ENCODE measurements around the gene FAM163A. TPM values are rescaled to one million over a fixed set of nuclear protein-coding genes. Genes with fewer than 3 reads are reported as not detected.

FAM163A gene
- total RNA-seq, 1 experiment from 2014 or later: not detected

DNA sequence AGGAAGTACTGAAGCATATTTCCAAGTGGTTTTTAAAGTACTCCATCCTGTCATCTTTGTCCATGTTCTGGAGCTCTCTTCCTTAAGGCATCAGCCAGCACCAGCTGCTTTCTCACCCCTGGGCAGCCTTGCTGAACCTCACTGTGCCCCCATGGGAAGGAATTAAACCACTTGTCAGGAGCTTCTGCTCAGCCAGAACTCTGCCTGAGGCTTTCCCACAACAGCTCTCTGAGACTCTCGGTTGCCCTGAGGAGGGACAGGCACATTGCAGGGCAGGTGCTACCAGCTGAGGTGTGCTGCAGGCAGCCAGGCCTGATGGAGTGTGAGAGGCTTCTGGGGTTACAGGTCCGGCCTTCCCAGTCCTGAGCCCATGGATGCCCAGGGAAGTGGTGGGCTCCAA lies 30.9 kb downstream of the FAM163A start:
- DNase-seq (ENCODE audit: low read depth, low spot score) (no peak), ATAC-seq (no peak)
- Histone ChIP-seq H3K36me3 (ENCODE audit: control insufficient read depth in 1 of 2, insufficient read depth in 2 of 2, low read length in 2 of 2) (no peaks in the 10 kb centered on the region), H3K4me3 (replicated peaks in 1 of 2; ENCODE audit: low read depth in 1 of 2, low read length in 2 of 2) (no peak overlapping the region), H2AFZ (ENCODE audit: low read depth, low read length, poor library complexity, severe bottlenecking) (no peak overlapping the region), H3K4me1 (ENCODE audit: control insufficient read depth in 1 of 2, insufficient read depth in 2 of 2, low read length in 2 of 2) (no peaks in the 10 kb centered on the region), H3K27ac (ENCODE audit: low read depth, low read length) (no peak overlapping the region), H3K9me2 (ENCODE audit: insufficient read depth) (no peaks in the 10 kb centered on the region), H3K79me2 (ENCODE audit: insufficient read depth, low read length) (no peaks in the 10 kb centered on the region), H3K27me3 (ENCODE audit: insufficient read depth, low read length) (no peaks in the 10 kb centered on the region), H3K4me2 (ENCODE audit: low read length) (no peak overlapping the region), H4K20me1 (ENCODE audit: insufficient read depth) (no peaks in the 10 kb centered on the region), H3K9me3 (ENCODE audit: control insufficient read depth in 1 of 2, insufficient read depth in 1 of 2, low read depth in 1 of 2, low read length in 2 of 2) (no peaks in the 10 kb centered on the region), H3K9ac (ENCODE audit: low read length) (no peak overlapping the region)
- POLR2A ChIA-PET: no interaction called here
- BruUV-seq (replicated peaks): no TSS peak
- RAD21 ChIA-PET (ENCODE audit: low non-redundant PET in 1 of 2, low total read pairs in 2 of 2, uncharacterized antibody in 2 of 2, unreplicated experiment in 2 of 2): no interaction called here
- intact Hi-C loops (cut with micrococcal nuclease): no loop called here
- CTCF ChIA-PET: interaction anchor here (1.1 kb wide), 1 partner anchor 41 kb away, joined by 3 read pairs; no protein-coding TSS in a partner anchor
- TF ChIP-seq, protein P1, sequence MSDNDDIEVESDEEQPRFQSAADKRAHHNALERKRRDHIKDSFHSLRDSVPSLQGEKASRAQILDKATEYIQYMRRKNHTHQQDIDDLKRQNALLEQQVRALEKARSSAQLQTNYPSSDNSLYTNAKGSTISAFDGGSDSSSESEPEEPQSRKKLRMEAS (IDR thresholded peaks at IDR 0.05): no peak

DNA sequence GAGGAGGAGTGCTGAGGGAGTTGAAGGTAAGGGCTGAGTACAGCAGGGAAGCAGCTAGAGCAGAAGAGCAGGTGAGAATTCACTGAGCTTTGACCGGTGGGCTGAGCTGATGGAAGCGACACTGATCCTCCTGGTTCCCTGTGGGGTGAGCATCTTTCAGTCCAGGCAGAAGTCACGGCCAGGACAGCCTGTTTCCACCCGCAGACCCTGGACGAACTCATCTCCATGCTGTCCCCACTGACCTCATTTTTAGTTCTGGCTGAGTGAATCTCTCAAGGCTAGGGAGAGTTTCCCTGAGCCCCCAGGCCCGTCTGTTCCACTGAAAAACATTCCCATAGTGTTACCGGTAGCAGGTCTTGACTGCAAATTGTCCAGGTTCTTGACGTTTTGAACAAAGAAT lies 31.5 kb downstream of the FAM163A start:
- Histone ChIP-seq H2AFZ (ENCODE audit: low read depth, low read length, poor library complexity, severe bottlenecking) (no peak overlapping the region), H3K27ac (ENCODE audit: low read depth, low read length) (no peak overlapping the region), H3K27me3 (ENCODE audit: insufficient read depth, low read length) (no peaks in the 10 kb centered on the region), H4K20me1 (ENCODE audit: insufficient read depth) (no peaks in the 10 kb centered on the region), H3K4me3 (replicated peaks in 1 of 2; ENCODE audit: low read depth in 1 of 2, low read length in 2 of 2) (no peak overlapping the region), H3K79me2 (ENCODE audit: insufficient read depth, low read length) (no peaks in the 10 kb centered on the region), H3K4me1 (ENCODE audit: control insufficient read depth in 1 of 2, insufficient read depth in 2 of 2, low read length in 2 of 2) (no peaks in the 10 kb centered on the region), H3K9ac (ENCODE audit: low read length) (no peak overlapping the region), H3K9me2 (ENCODE audit: insufficient read depth) (no peaks in the 10 kb centered on the region), H3K4me2 (ENCODE audit: low read length) (no peak overlapping the region), H3K9me3 (ENCODE audit: control insufficient read depth in 1 of 2, insufficient read depth in 1 of 2, low read depth in 1 of 2, low read length in 2 of 2) (no peaks in the 10 kb centered on the region), H3K36me3 (ENCODE audit: control insufficient read depth in 1 of 2, insufficient read depth in 2 of 2, low read length in 2 of 2) (no peaks in the 10 kb centered on the region)
- ChIA-PET CTCF (interaction anchor here (1.1 kb wide), 1 partner anchor 40 kb away, joined by 3 read pairs; no protein-coding TSS in a partner anchor), POLR2A (no interaction called here), RAD21 (ENCODE audit: low non-redundant PET in 1 of 2, low total read pairs in 2 of 2, uncharacterized antibody in 2 of 2, unreplicated experiment in 2 of 2) (no interaction called here)
- intact Hi-C loops (cut with micrococcal nuclease): no loop called here
- TF ChIP-seq EGR1 (IDR thresholded peaks at IDR 0.05; ENCODE audit: low read depth): no peak
- no peak for TF ChIP-seq SP1 (IDR thresholded peaks at IDR 0.05; ENCODE audit: low read depth)
- no peak for TF ChIP-seq ZBTB33 (IDR thresholded peaks at IDR 0.05; ENCODE audit: extremely low read depth, insufficient replicate concordance, low read length)
- no peak for TF ChIP-seq POLR2AphosphoS5 (IDR thresholded peaks at IDR 0.05; ENCODE audit: low read depth, low read length)
- TF ChIP-seq SIN3A (IDR thresholded peaks at IDR 0.05; ENCODE audit: low read depth): no peak
- no peak for TF ChIP-seq TCF7L2 (IDR thresholded peaks at IDR 0.05; ENCODE audit: borderline replicate concordance, extremely low read depth, insufficient read depth, insufficient read length)
- no peak for TF ChIP-seq FOSL1 (IDR thresholded peaks at IDR 0.05; ENCODE audit: low read depth)
- TF ChIP-seq SRF (IDR thresholded peaks at IDR 0.05; ENCODE audit: low read depth): no peak
- no TSS peak for BruUV-seq (replicated peaks)
- DNase-seq (ENCODE audit: low read depth, low spot score) (no peak), ATAC-seq (no peak)
